COLO668 (cell line): ENCODE results near the gene UQCRHL.
A peak's percentile ranks its signal among the peaks of the same experiment; 100 is the strongest.

ENCODE experiments used
- DNase-seq: peaks from one replicate; lab custom pipeline; 2025; ENCODE audit not compliant: unreplicated experiment; lab: John Stamatoyannopoulos, UW

Gene UQCRHL

DNA sequence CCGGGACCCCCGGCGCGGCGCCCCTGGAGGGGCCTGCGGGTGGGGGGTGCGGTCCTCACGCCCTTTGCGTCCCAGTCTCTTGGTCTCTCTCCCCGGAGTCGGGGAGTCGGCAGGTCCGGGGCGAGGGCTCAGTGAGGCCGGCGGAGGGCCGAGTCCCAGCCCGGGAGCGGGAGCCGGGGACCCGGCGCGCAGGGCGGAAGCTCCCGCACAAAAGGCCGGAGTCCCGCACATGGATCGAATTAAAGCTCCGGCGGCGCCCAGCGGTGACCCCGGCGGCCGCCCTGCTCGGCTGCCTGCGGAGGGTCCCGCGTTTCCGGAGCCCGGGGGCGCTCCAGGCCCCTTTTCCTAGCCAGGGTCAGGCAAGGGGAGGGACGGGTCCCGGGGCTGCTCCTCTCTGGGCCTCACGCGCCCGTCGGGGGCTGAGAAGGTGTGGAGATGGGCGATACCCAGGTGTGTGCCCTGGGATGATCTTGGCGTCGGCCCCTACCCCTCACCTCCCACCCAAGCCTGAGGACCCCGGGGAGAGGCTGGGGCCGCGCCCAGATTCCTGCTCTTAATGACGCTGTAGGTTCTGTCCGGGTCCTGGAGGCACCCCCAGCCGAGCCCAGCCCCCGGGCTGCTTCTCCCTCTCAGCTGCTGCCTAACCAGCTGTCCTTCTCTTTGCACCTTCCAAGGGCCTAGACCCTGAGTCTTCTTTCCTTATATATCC lies 48.3 kb downstream of the UQCRHL start:
- no peak for DNase-seq

GRCh38 chr1:15758343-15758931 lies 49.0 kb downstream of the UQCRHL start, which contains the start of gene FBLIM1:
Gene FBLIM1 (plus strand): TSS chr1:15758795. CDS start chr1:15764984, 6,189 bp downstream.
- DNase-seq = no peak

DNA sequence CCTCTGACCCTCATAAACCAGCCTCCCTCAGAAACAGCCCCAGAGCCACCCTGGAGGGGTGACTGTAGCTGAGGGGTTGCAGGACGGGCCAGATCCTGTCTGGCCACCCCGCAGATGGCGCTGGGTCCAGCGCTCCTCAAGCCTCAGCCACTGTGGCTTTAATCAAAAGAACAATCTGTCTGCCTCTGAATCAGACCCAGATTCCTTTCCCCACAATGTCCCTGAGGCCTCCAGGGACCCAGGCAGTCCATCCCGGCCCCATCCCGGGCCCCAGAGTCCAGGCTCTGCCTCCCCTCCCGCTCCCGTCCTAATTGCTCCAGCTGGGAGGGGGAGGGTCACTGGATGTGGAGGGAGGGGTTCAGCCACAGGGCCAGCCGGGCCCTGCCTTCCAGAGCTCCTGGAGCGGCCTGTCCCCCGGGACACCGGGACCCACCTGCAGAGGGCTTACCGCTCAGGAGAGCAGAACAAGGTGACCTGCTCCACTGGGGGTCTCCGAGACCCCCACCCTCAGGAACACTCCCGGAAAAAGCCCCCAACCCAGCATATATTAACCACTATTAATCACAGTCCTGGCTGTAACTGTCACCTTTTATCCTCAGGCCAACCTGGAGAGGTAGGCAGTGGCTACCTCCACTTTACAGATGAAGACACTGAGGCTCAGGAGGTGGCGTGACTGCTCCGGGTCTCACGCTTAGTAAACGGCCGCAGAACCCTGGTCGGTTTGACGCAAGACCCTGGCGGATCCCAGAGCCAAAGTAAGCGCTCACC lies 49.7 kb downstream of the UQCRHL start:
- DNase-seq = peak; percentile 47
